Measurements from ENCODE around the gene PLCB1.

PLCB1 gene

DNA sequence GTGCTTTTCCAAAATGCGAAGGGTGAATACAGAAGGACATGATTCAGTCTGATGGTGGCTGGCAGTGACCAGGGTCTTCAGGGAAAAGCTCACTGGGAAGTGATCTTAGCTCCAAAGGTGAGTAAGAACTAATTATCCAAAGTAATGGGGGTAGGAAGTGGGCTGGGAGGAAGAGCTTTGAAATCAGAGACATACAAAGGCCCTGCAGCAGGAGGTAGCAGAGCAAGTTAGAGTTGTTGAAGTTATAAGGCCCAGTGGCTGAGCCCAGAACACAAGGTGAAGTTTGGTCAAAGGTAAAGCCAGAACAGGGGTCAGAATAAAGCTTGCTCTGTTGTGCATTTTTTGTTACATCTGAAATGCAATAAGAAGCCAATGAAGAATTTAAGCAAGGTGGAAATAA, 81.2 kb downstream of the PLCB1 start:
- WGBS (ENCODE audit: extremely low coverage, insufficient coverage, insufficient read length), result no CpG with 5 or more reads among the region's 1 CpG
- Histone ChIP-seq H3K18ac (ENCODE audit: low read length) (no peak overlapping the region), H4K8ac (ENCODE audit: low read depth, low read length) (no peak overlapping the region), H3K4me3 (ENCODE audit: low read depth, low read length) (no peak overlapping the region), H2AK5ac (ENCODE audit: low read length) (no peak overlapping the region), H3K36me3 (ENCODE audit: control insufficient read depth in 1 of 2, insufficient read depth in 2 of 2, low read length in 2 of 2) (no peaks in the 10 kb centered on the region), H3K14ac (ENCODE audit: low read length) (no peak overlapping the region), H3K79me1 (ENCODE audit: low read length) (no peaks in the 10 kb centered on the region), H3K4ac (ENCODE audit: low read depth, low read length) (no peak overlapping the region), H3K27ac (ENCODE audit: low read depth, low read length) (no peak overlapping the region), H2AFZ (ENCODE audit: insufficient read depth, low read length, poor library complexity) (no peak overlapping the region), H3K79me2 (ENCODE audit: control insufficient read depth, insufficient read depth, low read length, poor library complexity) (no peaks in the 10 kb centered on the region), H4K91ac (ENCODE audit: low read depth, low read length) (no peak overlapping the region), H3K4me1 (ENCODE audit: control insufficient read depth in 1 of 2, insufficient read depth in 2 of 2, low read length in 2 of 2) (no peaks in the 10 kb centered on the region), H3K4me2 (ENCODE audit: low read length) (no peak overlapping the region), H3K27me3 (ENCODE audit: insufficient read depth, low read length) (no peaks in the 10 kb centered on the region), H2BK12ac (ENCODE audit: low read length) (no peak overlapping the region), H2BK120ac (ENCODE audit: insufficient read depth, low read length, poor library complexity) (no peak overlapping the region), H2BK5ac (ENCODE audit: low read depth, low read length, poor library complexity) (no peak overlapping the region), H3K9me3 (ENCODE audit: insufficient read depth, low read depth, low read length) (no peaks in the 10 kb centered on the region), H4K12ac (ENCODE audit: low read depth, low read length) (no peak overlapping the region), H3K9ac (ENCODE audit: low read length) (no peak overlapping the region), H3K23ac (ENCODE audit: low read length) (no peak overlapping the region)
- no peak for DNase-seq

- no peaks in the 10 kb centered on the region for H3K36me3 ChIP-seq (ENCODE audit: control insufficient read depth in 1 of 2, insufficient read depth in 2 of 2, low read length in 2 of 2)
- H3K23ac ChIP-seq (ENCODE audit: low read length), result no peak overlapping the region
- no peak overlapping the region for H2BK5ac ChIP-seq (ENCODE audit: low read depth, low read length, poor library complexity)
- DNase-seq, result no peak
- no peak overlapping the region for H2BK12ac ChIP-seq (ENCODE audit: low read length)
- H3K4me2 ChIP-seq (ENCODE audit: low read length), result no peak overlapping the region
- H3K4ac ChIP-seq (ENCODE audit: low read depth, low read length), result no peak overlapping the region
- no peak overlapping the region for H3K27ac ChIP-seq (ENCODE audit: low read depth, low read length)
- H3K9ac ChIP-seq (ENCODE audit: low read length), result no peak overlapping the region
- no peak overlapping the region for H3K4me3 ChIP-seq (ENCODE audit: low read depth, low read length)
- H4K8ac ChIP-seq (ENCODE audit: low read depth, low read length), result no peak overlapping the region
- H2AK5ac ChIP-seq (ENCODE audit: low read length), result no peak overlapping the region
- no peaks in the 10 kb centered on the region for H3K9me3 ChIP-seq (ENCODE audit: insufficient read depth, low read depth, low read length)
- H3K18ac ChIP-seq (ENCODE audit: low read length), result no peak overlapping the region
- no peak overlapping the region for H4K12ac ChIP-seq (ENCODE audit: low read depth, low read length)
- H3K27me3 ChIP-seq (ENCODE audit: insufficient read depth, low read length), result no peaks in the 10 kb centered on the region
- H3K4me1 ChIP-seq (ENCODE audit: control insufficient read depth in 1 of 2, insufficient read depth in 2 of 2, low read length in 2 of 2), result no peaks in the 10 kb centered on the region
- no CpG with 5 or more reads among the region's 12 CpGs for WGBS (ENCODE audit: extremely low coverage, insufficient coverage, insufficient read length)
- no peak overlapping the region for H3K14ac ChIP-seq (ENCODE audit: low read length)
- H2BK120ac ChIP-seq (ENCODE audit: insufficient read depth, low read length, poor library complexity), result no peak overlapping the region
- H4K91ac ChIP-seq (ENCODE audit: low read depth, low read length), result no peak overlapping the region
- H3K79me2 ChIP-seq (ENCODE audit: control insufficient read depth, insufficient read depth, low read length, poor library complexity), result no peaks in the 10 kb centered on the region
- H3K79me1 ChIP-seq (ENCODE audit: low read length), result no peaks in the 10 kb centered on the region
- no peak overlapping the region for H2AFZ ChIP-seq (ENCODE audit: insufficient read depth, low read length, poor library complexity)
Observed at GRCh38 chr20:8213831-8214587, 81.9 kb downstream of the PLCB1 start.

- no CpG with 5 or more reads among the region's 8 CpGs for WGBS (ENCODE audit: extremely low coverage, insufficient coverage, insufficient read length)
Observed at GRCh38 chr20:8215361-8215781, 83.3 kb downstream of the PLCB1 start.

DNA sequence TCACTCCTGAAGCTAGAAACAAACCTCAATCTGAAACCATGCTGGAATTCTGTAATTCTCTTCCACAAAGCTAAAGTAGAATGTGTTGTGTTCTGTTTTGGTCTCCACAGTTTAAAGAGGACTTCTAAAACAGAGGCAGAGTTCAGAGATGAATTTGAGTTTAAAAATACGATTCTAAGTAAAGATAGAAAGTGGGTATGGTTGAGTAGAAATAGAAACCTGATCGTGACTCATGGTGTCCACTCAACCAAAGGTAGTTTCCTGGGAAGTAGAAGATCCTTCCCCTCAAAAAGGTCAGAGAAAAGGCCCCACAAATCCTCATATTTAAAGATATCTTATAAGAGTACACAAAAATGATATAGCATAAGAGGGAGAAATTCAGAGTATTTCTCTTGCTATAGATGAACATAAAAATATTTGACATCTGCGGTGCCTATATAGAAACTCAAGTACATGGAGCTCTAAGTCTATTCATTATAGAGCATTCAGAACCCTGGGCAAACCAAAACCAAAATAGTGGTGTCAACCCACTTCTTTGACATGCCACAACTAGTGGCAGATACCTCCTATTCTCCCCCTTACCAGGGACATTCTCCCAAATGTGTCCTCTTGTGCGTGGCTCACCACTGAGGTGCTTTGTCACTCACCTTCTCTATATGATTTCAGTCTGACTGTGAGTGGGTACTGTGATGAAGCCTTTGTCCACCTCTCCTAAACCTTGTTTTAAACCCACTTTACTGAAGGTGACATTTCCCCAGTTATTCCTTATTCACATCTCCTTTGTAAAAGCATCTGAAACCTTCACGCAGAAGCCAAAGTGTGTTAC, 84.5 kb downstream of the PLCB1 start:
- no peak overlapping the region for H3K4ac ChIP-seq (ENCODE audit: low read depth, low read length)
- no peak overlapping the region for H2BK120ac ChIP-seq (ENCODE audit: insufficient read depth, low read length, poor library complexity)
- H4K8ac ChIP-seq (ENCODE audit: low read depth, low read length), result no peak overlapping the region
- H2AK5ac ChIP-seq (ENCODE audit: low read length), result no peak overlapping the region
- H4K12ac ChIP-seq (ENCODE audit: low read depth, low read length), result no peak overlapping the region
- H2BK12ac ChIP-seq (ENCODE audit: low read length), result no peak overlapping the region
- no peak overlapping the region for H4K91ac ChIP-seq (ENCODE audit: low read depth, low read length)
- H3K4me1 ChIP-seq (ENCODE audit: control insufficient read depth in 1 of 2, insufficient read depth in 2 of 2, low read length in 2 of 2), result no peaks in the 10 kb centered on the region
- no peak overlapping the region for H3K9ac ChIP-seq (ENCODE audit: low read length)
- no peak overlapping the region for H3K4me2 ChIP-seq (ENCODE audit: low read length)
- H3K14ac ChIP-seq (ENCODE audit: low read length), result no peak overlapping the region
- no peak overlapping the region for H3K27ac ChIP-seq (ENCODE audit: low read depth, low read length)
- no peaks in the 10 kb centered on the region for H3K27me3 ChIP-seq (ENCODE audit: insufficient read depth, low read length)
- no peak overlapping the region for H2BK5ac ChIP-seq (ENCODE audit: low read depth, low read length, poor library complexity)
- no peak overlapping the region for H3K4me3 ChIP-seq (ENCODE audit: low read depth, low read length)
- no peaks in the 10 kb centered on the region for H3K9me3 ChIP-seq (ENCODE audit: insufficient read depth, low read depth, low read length)
- H3K79me2 ChIP-seq (ENCODE audit: control insufficient read depth, insufficient read depth, low read length, poor library complexity), result no peaks in the 10 kb centered on the region
- H3K36me3 ChIP-seq (ENCODE audit: control insufficient read depth in 1 of 2, insufficient read depth in 2 of 2, low read length in 2 of 2), result no peaks in the 10 kb centered on the region
- no peak overlapping the region for H3K18ac ChIP-seq (ENCODE audit: low read length)
- no peak for DNase-seq
- no peak overlapping the region for H2AFZ ChIP-seq (ENCODE audit: insufficient read depth, low read length, poor library complexity)
- H3K23ac ChIP-seq (ENCODE audit: low read length), result no peak overlapping the region
- 100% methylated on average over 2 of the region's 5 CpGs for WGBS (ENCODE audit: extremely low coverage, insufficient coverage, insufficient read length)
- no peaks in the 10 kb centered on the region for H3K79me1 ChIP-seq (ENCODE audit: low read length)

More at GRCh38 chr20:8215361-8215781, 83.3 kb downstream of the PLCB1 start:
- Histone ChIP-seq H2BK5ac (ENCODE audit: low read depth, low read length, poor library complexity) (no peak overlapping the region), H3K18ac (ENCODE audit: low read length) (no peak overlapping the region), H3K4ac (ENCODE audit: low read depth, low read length) (no peak overlapping the region), H2AFZ (ENCODE audit: insufficient read depth, low read length, poor library complexity) (no peak overlapping the region), H2BK12ac (ENCODE audit: low read length) (no peak overlapping the region), H3K14ac (ENCODE audit: low read length) (no peak overlapping the region), H3K27ac (ENCODE audit: low read depth, low read length) (no peak overlapping the region), H3K4me1 (ENCODE audit: control insufficient read depth in 1 of 2, insufficient read depth in 2 of 2, low read length in 2 of 2) (no peaks in the 10 kb centered on the region), H3K9me3 (ENCODE audit: insufficient read depth, low read depth, low read length) (no peaks in the 10 kb centered on the region), H3K4me2 (ENCODE audit: low read length) (no peak overlapping the region), H3K4me3 (ENCODE audit: low read depth, low read length) (no peak overlapping the region), H3K9ac (ENCODE audit: low read length) (no peak overlapping the region), H4K12ac (ENCODE audit: low read depth, low read length) (no peak overlapping the region), H4K91ac (ENCODE audit: low read depth, low read length) (no peak overlapping the region), H2AK5ac (ENCODE audit: low read length) (no peak overlapping the region), H3K36me3 (ENCODE audit: control insufficient read depth in 1 of 2, insufficient read depth in 2 of 2, low read length in 2 of 2) (no peaks in the 10 kb centered on the region), H3K27me3 (ENCODE audit: insufficient read depth, low read length) (no peaks in the 10 kb centered on the region), H3K23ac (ENCODE audit: low read length) (no peak overlapping the region), H3K79me1 (ENCODE audit: low read length) (no peaks in the 10 kb centered on the region), H3K79me2 (ENCODE audit: control insufficient read depth, insufficient read depth, low read length, poor library complexity) (no peaks in the 10 kb centered on the region), H2BK120ac (ENCODE audit: insufficient read depth, low read length, poor library complexity) (no peak overlapping the region), H4K8ac (ENCODE audit: low read depth, low read length) (no peak overlapping the region)
- no peak for DNase-seq

Measured in trophoblast cell (in vitro differentiated cells and primary cell).